SK-N-SH (cell line): ENCODE data around the gene AFF1. TPM values are rescaled to one million over a fixed set of nuclear protein-coding genes. Genes with fewer than 3 reads are reported as not detected.
"Not testable (repeated sequence)": the region's sequence is repeated elsewhere in the genome, so short reads cannot be mapped to it uniquely, and the experiment has no call there.

ENCODE experiments used
- CTCF ChIA-PET: fragments of 300-600, 350-600 bp; formaldehyde crosslinking; extraction: SDS; loops from one replicate; lab custom pipeline; 2021; lab: Yijun Ruan, JAX
- POLR2A ChIA-PET: fragments of 350-600 bp; sonication (Branson Sonifier 250); formaldehyde crosslinking; extraction: SDS; loops from one replicate; lab custom pipeline; 2020; ENCODE audit warnings: antibody characterized with exemption, inconsistent platforms; lab: Yijun Ruan, JAX
- DNase-seq: peaks from one replicate; pipeline ENCODE4 v3.0.0; 2012
- H2AFZ ChIP-seq: fragments of 200-600 bp; sonication (generic); 2 replicates; pipeline ENCODE4 v1.8.1; 2016; ENCODE audit warnings: antibody characterized with exemption, mild to moderate bottlenecking, low read depth
- H3F3A ChIP-seq: fragments of 200-600 bp; sonication (generic); replicated peaks from 2 replicates; pipeline ENCODE3; 2016; ENCODE audit warnings: antibody characterized with exemption, mild to moderate bottlenecking; ENCODE audit not compliant: insufficient read depth
- H3K27ac ChIP-seq, 2 experiments: fragments of 200-500 bp in 1 of 2; fragments of 200-600 bp in 1 of 2; sonication (Bioruptor generic) in 1 of 2; sonication (generic), shearing (Covaris generic) in 1 of 2; 2 replicates each; pipeline versions ENCODE4 v1.5.1 to v1.6.1; 2014 to 2016; ENCODE audit warnings: low read depth in 2 of 2, inconsistent platforms in 1 of 2, low read length in 1 of 2, mild to moderate bottlenecking in 1 of 2, mixed read lengths in 1 of 2
- H3K27me3 ChIP-seq: fragments of 200-600 bp; sonication (generic), shearing (Covaris generic); 2 replicates; pipeline ENCODE4 v1.6.1; 2016; ENCODE audit warnings: mixed run types; ENCODE audit not compliant: insufficient read depth
- H3K36me3 ChIP-seq, 2 experiments: fragments of 200-500 bp in 1 of 2; fragments of 200-600 bp in 1 of 2; sonication (Bioruptor generic) in 1 of 2; sonication (generic) in 1 of 2; replicated peaks in 1 of 2; 2 replicates each; pipeline versions ENCODE3 to v1.5.1; 2014 to 2016; ENCODE audit warnings: low read length in 1 of 2, mild to moderate bottlenecking in 1 of 2; ENCODE audit not compliant: insufficient read depth in 2 of 2, control insufficient read depth in 1 of 2
- H3K4me1 ChIP-seq, 2 experiments: fragments of 200-500 bp in 1 of 2; fragments of 200-600 bp in 1 of 2; sonication (Bioruptor generic) in 1 of 2; sonication (generic), shearing (Covaris generic) in 1 of 2; 2 replicates each; pipeline versions ENCODE4 v1.5.1 to v1.6.1; 2014 to 2016; ENCODE audit warnings: low read depth in 1 of 2, low read length in 1 of 2, mixed run types in 1 of 2; ENCODE audit not compliant: insufficient read depth in 2 of 2, control insufficient read depth in 1 of 2
- H3K4me2 ChIP-seq: fragments of 200-600 bp; sonication (generic), shearing (Covaris generic); 2 replicates; pipeline ENCODE4 v1.6.1; 2017; ENCODE audit warnings: mixed run types
- H3K4me3 ChIP-seq, 2 experiments: fragments of 200-500 bp in 1 of 2; fragments of 200-600 bp in 1 of 2; sonication (Bioruptor generic) in 1 of 2; sonication (generic), shearing (Covaris generic) in 1 of 2; 2 replicates each; pipeline versions ENCODE4 v1.5.1 to v1.8.1; 2014 to 2016; ENCODE audit warnings: low read depth in 2 of 2, inconsistent platforms in 1 of 2, low read length in 1 of 2, mild to moderate bottlenecking in 1 of 2, mixed read lengths in 1 of 2, moderate library complexity in 1 of 2
- H3K79me2 ChIP-seq: fragments of 200-600 bp; sonication (generic); 2 replicates; pipeline ENCODE4 v1.8.1; 2017; ENCODE audit warnings: mild to moderate bottlenecking; ENCODE audit not compliant: insufficient read depth
- H3K9ac ChIP-seq: fragments of 200-600 bp; sonication (generic); 2 replicates; pipeline ENCODE4 v1.6.1; 2017; ENCODE audit warnings: mixed run types
- H3K9me2 ChIP-seq: fragments of 200-600 bp; sonication (generic); 2 replicates; pipeline ENCODE4 v1.6.1; 2017; ENCODE audit warnings: mixed run types
- H3K9me3 ChIP-seq: fragments of 200-600 bp; sonication (generic); 2 replicates; pipeline ENCODE4 v1.6.1; 2017; ENCODE audit warnings: mixed run types, mild to moderate bottlenecking, moderate library complexity
- H4K20me1 ChIP-seq: fragments of 200-600 bp; sonication (generic); 2 replicates; pipeline ENCODE4 v1.6.1; 2017; ENCODE audit warnings: mild to moderate bottlenecking, mixed run types; ENCODE audit not compliant: insufficient read depth
- CHD2 ChIP-seq: fragments of 150-350 bp; IDR thresholded peaks from 2 replicates; pipeline ENCODE4 v1.6.1; 2018; ENCODE audit warnings: low read length; ENCODE audit not compliant: partially characterized antibody
- FOSL2 ChIP-seq: IDR thresholded peaks from 2 replicates; pipeline ENCODE4 v1.4.0; 2012; ENCODE audit warnings: low read depth, mild to moderate bottlenecking, moderate library complexity, borderline replicate concordance
- NRF1 ChIP-seq: IDR thresholded peaks from 2 replicates; pipeline ENCODE4 v1.6.1; 2012; ENCODE audit warnings: low read depth, mild to moderate bottlenecking, low read length
- RAD21 ChIP-seq: IDR thresholded peaks from 2 replicates; pipeline ENCODE4 v1.6.1; 2012; ENCODE audit warnings: mild to moderate bottlenecking, low read length
- SIN3A ChIP-seq: IDR thresholded peaks from 2 replicates; pipeline ENCODE4 v1.6.1; 2012; ENCODE audit warnings: low read depth, mild to moderate bottlenecking, low read length, moderate library complexity, borderline replicate concordance
- SMC3 ChIP-seq: IDR thresholded peaks from 2 replicates; pipeline ENCODE4 v1.6.1; 2012; ENCODE audit warnings: low read depth, low read length, improper control_type of control experiment
- TCF12 ChIP-seq: IDR thresholded peaks from 2 replicates; pipeline ENCODE4 v1.4.0; 2012
- TEAD4 ChIP-seq: IDR thresholded peaks from 2 replicates; pipeline ENCODE4 v1.4.0; 2012; ENCODE audit warnings: mild to moderate bottlenecking, borderline replicate concordance; ENCODE audit not compliant: insufficient read depth
- WGBS: methylation state at CpG from one replicate; pipeline ENCODE4 v1.1.6; 2017; ENCODE audit warnings: low lambda C conversion rate; 5-methylcytosine and 5-hydroxymethylcytosine counted together
- polyA plus RNA-seq, 3 experiments: library from polyadenylated mRNA; depleted of rRNA; stranded (reverse); fragments of >200 nt; gene quantifications; 2 replicates each; pipeline ENCODE4 v1.2.3, GENCODE V29; 2012
- TF ChIP-seq, protein P1 (sequence below): fragments of 150-350 bp; IDR thresholded peaks from 2 replicates; pipeline ENCODE4 v1.6.1; 2017; ENCODE audit warnings: antibody characterized with exemption, low read length, low read depth, borderline replicate concordance
- TF ChIP-seq, protein P2 (sequence below): fragments of 150-350 bp; IDR thresholded peaks from 2 replicates; pipeline ENCODE4 v1.6.1; 2016; ENCODE audit warnings: mild to moderate bottlenecking, low read depth, low read length
- TF ChIP-seq, protein P3 (sequence below): fragments of 200-600 bp; sonication (generic); IDR thresholded peaks from 2 replicates; pipeline ENCODE4 v1.6.1; 2017; ENCODE audit warnings: antibody characterized with exemption, mild to moderate bottlenecking, moderate library complexity

The AFF1 gene
- polyA plus RNA-seq, 1 of the 3 experiments (the other 2 are of a cell fraction) = 2.7 TPM

DNA sequence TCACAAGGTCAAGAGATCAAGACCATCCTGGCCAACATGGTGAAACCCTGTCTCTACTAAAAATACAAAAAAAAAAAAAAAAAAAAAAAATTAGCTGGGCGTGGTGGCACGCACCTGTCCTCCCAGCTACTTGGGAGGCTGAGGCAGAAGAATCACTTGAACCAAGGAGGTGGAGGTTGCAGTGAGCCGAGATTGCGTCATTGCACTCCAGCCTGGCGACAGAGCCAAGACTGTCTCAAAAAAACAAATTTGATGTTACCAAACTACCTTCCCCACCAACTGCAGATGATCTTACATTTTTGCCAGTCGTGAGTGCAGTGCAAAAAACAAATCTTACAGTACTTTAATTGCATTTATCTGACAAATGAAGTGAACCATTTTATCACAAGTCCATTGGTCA is 211.1 kb downstream of the AFF1 start:
- not testable (repeated sequence) for H3K9ac ChIP-seq, H3K9me2 ChIP-seq, DNase-seq, H3F3A ChIP-seq, H3K9me3 ChIP-seq, H3K4me2 ChIP-seq, H3K79me2 ChIP-seq, H3K27ac ChIP-seq, H3K27me3 ChIP-seq, H2AFZ ChIP-seq, H4K20me1 ChIP-seq, H3K4me1 ChIP-seq, H3K36me3 ChIP-seq, H3K4me3 ChIP-seq
- CTCF ChIA-PET = interaction anchor here (0.8 to 1.8 kb wide), 2 partner anchors 32 to 223 kb away, joined by 3 to 5 read pairs; no protein-coding TSS in a partner anchor
- 97% methylated on average over 6 of the region's 6 CpGs for WGBS
- POLR2A ChIA-PET = interaction anchor here (0.6 kb wide), 1 partner anchor 423 kb away, joined by 3 read pairs; no protein-coding TSS in a partner anchor

DNA sequence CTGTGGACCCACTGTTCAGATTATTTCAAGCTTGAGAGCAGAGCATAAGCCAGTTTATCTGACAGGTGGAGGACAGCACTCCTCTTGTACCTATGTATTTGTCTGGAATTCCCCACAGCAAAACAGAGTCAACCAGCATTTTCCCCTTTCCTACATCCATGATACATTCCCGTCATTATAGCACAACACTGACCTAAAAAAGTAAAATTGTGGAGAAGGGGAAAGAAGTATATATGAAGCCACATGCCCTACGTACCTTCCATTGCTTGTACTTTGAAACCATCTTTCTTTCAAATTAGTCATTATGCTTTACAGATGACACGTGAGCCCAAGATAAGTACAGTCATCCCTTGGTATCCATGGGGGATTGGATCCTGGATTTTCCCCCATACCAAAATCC is 212.3 kb downstream of the AFF1 start:
- no peaks in the 10 kb centered on the region for H3K27me3 ChIP-seq
- no peak for TF ChIP-seq TCF12
- TF ChIP-seq, protein P1, sequence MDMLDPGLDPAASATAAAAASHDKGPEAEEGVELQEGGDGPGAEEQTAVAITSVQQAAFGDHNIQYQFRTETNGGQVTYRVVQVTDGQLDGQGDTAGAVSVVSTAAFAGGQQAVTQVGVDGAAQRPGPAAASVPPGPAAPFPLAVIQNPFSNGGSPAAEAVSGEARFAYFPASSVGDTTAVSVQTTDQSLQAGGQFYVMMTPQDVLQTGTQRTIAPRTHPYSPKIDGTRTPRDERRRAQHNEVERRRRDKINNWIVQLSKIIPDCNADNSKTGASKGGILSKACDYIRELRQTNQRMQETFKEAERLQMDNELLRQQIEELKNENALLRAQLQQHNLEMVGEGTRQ = no peak
- no peak for TF ChIP-seq CHD2
- TF ChIP-seq SIN3A = no peak
- no peak for TF ChIP-seq NRF1
- no peak for TF ChIP-seq TEAD4
- TF ChIP-seq, protein P2, sequence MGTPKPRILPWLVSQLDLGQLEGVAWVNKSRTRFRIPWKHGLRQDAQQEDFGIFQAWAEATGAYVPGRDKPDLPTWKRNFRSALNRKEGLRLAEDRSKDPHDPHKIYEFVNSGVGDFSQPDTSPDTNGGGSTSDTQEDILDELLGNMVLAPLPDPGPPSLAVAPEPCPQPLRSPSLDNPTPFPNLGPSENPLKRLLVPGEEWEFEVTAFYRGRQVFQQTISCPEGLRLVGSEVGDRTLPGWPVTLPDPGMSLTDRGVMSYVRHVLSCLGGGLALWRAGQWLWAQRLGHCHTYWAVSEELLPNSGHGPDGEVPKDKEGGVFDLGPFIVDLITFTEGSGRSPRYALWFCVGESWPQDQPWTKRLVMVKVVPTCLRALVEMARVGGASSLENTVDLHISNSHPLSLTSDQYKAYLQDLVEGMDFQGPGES = no peak
- ChIA-PET CTCF (interaction anchor here (1.5 to 1.9 kb wide), 3 partner anchors 73 to 225 kb away, joined by 3 to 9 read pairs (median 5); no protein-coding TSS in a partner anchor), POLR2A (no interaction called here)
- no peaks in the 10 kb centered on the region for H3K79me2 ChIP-seq
- no peak overlapping the region for H2AFZ ChIP-seq
- DNase-seq = no peak
- WGBS = 91% methylated on average over 3 of the region's 3 CpGs
- H4K20me1 ChIP-seq = no peaks in the 10 kb centered on the region
- no peak overlapping the region for H3K4me2 ChIP-seq
- no peaks in the 10 kb centered on the region for H3K9me3 ChIP-seq
- H3F3A ChIP-seq = no peaks in the 10 kb centered on the region
- H3K4me3 ChIP-seq = no peak overlapping the region
- H3K27ac ChIP-seq = no peak overlapping the region
- no peak overlapping the region for H3K9ac ChIP-seq
- H3K36me3 ChIP-seq = no peaks in the 10 kb centered on the region
- H3K4me1 ChIP-seq = no peaks in the 10 kb centered on the region
- H3K9me2 ChIP-seq = no peaks in the 10 kb centered on the region

DNA sequence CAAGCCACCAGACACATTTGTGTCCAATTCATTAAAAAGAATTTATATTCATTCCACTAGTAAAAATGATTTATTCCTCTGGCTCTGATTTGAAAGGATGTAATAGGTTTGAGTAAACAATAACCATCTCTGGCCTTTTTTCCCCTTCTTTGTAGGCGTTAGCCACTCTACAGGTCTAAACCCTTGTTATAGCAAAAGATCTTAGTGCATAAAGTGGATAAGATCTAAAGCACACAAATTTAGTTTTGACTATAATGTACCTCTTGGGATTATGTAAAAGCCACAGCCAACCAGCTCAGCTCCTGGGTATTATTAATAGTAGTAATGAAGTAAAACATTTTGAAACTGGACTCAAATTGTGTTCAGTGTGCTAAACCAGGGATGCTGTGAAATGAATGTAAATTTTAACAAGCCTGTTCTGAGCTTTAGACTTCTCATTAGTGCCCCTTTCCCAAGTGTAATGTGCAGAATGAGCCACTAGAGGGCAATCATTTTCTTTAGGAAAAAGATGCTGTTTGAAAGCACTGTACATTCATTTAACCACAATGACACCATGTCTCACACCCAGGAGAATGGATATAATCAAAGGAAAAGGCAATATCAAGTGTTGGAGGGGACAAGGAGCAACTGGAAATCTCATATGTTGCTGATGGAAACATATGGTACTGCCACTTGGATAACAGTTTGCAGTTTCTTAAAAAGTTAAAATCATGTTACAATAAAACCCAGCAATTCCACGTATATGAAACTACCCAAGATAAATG is 215.9 kb downstream of the AFF1 start:
- no peaks in the 10 kb centered on the region for H3F3A ChIP-seq
- no peaks in the 10 kb centered on the region for H3K4me1 ChIP-seq
- no peaks in the 10 kb centered on the region for H4K20me1 ChIP-seq
- TF ChIP-seq SMC3 = peak; percentile 92
- TF ChIP-seq RAD21 = peak; percentile 93
- TF ChIP-seq, protein P3, sequence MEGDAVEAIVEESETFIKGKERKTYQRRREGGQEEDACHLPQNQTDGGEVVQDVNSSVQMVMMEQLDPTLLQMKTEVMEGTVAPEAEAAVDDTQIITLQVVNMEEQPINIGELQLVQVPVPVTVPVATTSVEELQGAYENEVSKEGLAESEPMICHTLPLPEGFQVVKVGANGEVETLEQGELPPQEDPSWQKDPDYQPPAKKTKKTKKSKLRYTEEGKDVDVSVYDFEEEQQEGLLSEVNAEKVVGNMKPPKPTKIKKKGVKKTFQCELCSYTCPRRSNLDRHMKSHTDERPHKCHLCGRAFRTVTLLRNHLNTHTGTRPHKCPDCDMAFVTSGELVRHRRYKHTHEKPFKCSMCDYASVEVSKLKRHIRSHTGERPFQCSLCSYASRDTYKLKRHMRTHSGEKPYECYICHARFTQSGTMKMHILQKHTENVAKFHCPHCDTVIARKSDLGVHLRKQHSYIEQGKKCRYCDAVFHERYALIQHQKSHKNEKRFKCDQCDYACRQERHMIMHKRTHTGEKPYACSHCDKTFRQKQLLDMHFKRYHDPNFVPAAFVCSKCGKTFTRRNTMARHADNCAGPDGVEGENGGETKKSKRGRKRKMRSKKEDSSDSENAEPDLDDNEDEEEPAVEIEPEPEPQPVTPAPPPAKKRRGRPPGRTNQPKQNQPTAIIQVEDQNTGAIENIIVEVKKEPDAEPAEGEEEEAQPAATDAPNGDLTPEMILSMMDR = peak; percentile 90
- TF ChIP-seq FOSL2 = no peak
- H3K9me2 ChIP-seq = no peaks in the 10 kb centered on the region
- H3K4me2 ChIP-seq = no peak overlapping the region
- H3K9ac ChIP-seq = no peak overlapping the region
- POLR2A ChIA-PET = no interaction called here
- H3K4me3 ChIP-seq = no peak overlapping the region
- no peaks in the 10 kb centered on the region for H3K79me2 ChIP-seq
- no peaks in the 10 kb centered on the region for H3K9me3 ChIP-seq
- H2AFZ ChIP-seq = no peak overlapping the region
- no peak overlapping the region for H3K27ac ChIP-seq
- WGBS = 43% methylated on average over 2 of the region's 2 CpGs
- CTCF ChIA-PET = interaction anchor here (0.6 to 4.9 kb wide), 50 partner anchors 9 to 655 kb away, joined by 3 to 111 read pairs (median 4); partner anchors contain the start of genes KLHL8 and NUDT9
- H3K27me3 ChIP-seq = no peaks in the 10 kb centered on the region
- no peaks in the 10 kb centered on the region for H3K36me3 ChIP-seq
- DNase-seq = peak; percentile 57
